Common myeloid progenitor, CD34-positive (primary cell): ENCODE data around the gene MGMT.

Experiments used
- CTCF ChIA-PET: fragments of 350-600 bp; sonication (Branson Sonifier 250); formaldehyde crosslinking; loops from one replicate; lab custom pipeline; 2021; ENCODE audit warnings: antibody characterized with exemption; lab: Charles Lee
- POLR2A ChIA-PET: fragments of 350-600 bp; sonication (Branson Sonifier 250); formaldehyde crosslinking; loops from one replicate; lab custom pipeline; 2021; ENCODE audit warnings: antibody characterized with exemption; lab: Charles Lee
- DNase-seq, 3 donors: peaks; one replicate each; pipeline versions ENCODE4 v3.0.0 to v3.0.0-alpha.2; 2013
- H3K27ac ChIP-seq, 2 experiments: 1 replicate in 1 of 2; 2 replicates in 1 of 2; pipeline ENCODE4 v1.7.0; 2013; ENCODE audit warnings: inconsistent platforms in 2 of 2, low read length in 2 of 2, mild to moderate bottlenecking in 2 of 2, low read depth in 1 of 2, moderate library complexity in 1 of 2; ENCODE audit not compliant: severe bottlenecking in 2 of 2, insufficient read depth in 1 of 2, poor library complexity in 1 of 2
- H3K27me3 ChIP-seq, 5 experiments: replicated peaks in 2 of 5; 1 replicate in 3 of 5; 2 replicates in 2 of 5; pipeline versions ENCODE4 v1.6.1 to v1.7.0; 2013; ENCODE audit warnings: low read length in 4 of 5, mild to moderate bottlenecking in 2 of 5, moderate library complexity in 2 of 5, inconsistent platforms in 1 of 5; ENCODE audit not compliant: insufficient read depth in 5 of 5, control insufficient read depth in 4 of 5
- H3K36me3 ChIP-seq, 4 experiments: 1 replicate in 2 of 4; 2 replicates in 2 of 4; pipeline versions ENCODE4 v1.6.1 to v1.7.0; 2013; ENCODE audit warnings: low read length in 3 of 4, control low read depth in 1 of 4, mild to moderate bottlenecking in 1 of 4; ENCODE audit not compliant: control insufficient read depth in 4 of 4, insufficient read depth in 4 of 4
- H3K4me1 ChIP-seq, 4 experiments: 1 replicate in 3 of 4; 2 replicates in 1 of 4; pipeline versions ENCODE4 v1.6.1 to v1.7.1; 2013; ENCODE audit warnings: low read length in 3 of 4, mild to moderate bottlenecking in 3 of 4, control low read depth in 1 of 4, inconsistent platforms in 1 of 4, moderate library complexity in 1 of 4; ENCODE audit not compliant: control insufficient read depth in 4 of 4, insufficient read depth in 4 of 4; ENCODE audit errors: control extremely low read depth in 1 of 4
- H3K4me3 ChIP-seq, 7 experiments: 1 replicate in 4 of 7; 2 replicates in 3 of 7; pipeline versions ENCODE4 v1.5.1 to v1.7.0; 2013; ENCODE audit warnings: mild to moderate bottlenecking in 7 of 7, low read length in 6 of 7, moderate library complexity in 6 of 7, inconsistent platforms in 2 of 7, low read depth in 2 of 7, control low read depth in 1 of 7; ENCODE audit not compliant: insufficient read depth in 4 of 7, control insufficient read depth in 1 of 7; ENCODE audit errors: extremely low read depth in 1 of 7
- H3K9me3 ChIP-seq, 5 experiments: 1 replicate in 4 of 5; 2 replicates in 1 of 5; pipeline versions ENCODE4 v1.6.1 to v1.7.1; 2013; ENCODE audit warnings: low read length in 4 of 5, mild to moderate bottlenecking in 2 of 5, inconsistent platforms in 1 of 5, low read depth in 1 of 5, moderate library complexity in 1 of 5; ENCODE audit not compliant: control insufficient read depth in 4 of 5, insufficient read depth in 2 of 5; ENCODE audit errors: control extremely low read depth in 1 of 5
- WGBS: methylation state at CpG from one replicate; pipeline ENCODE4 v1.1.5; 2013; ENCODE audit not compliant: insufficient coverage; 5-methylcytosine and 5-hydroxymethylcytosine counted together

The MGMT gene

DNA sequence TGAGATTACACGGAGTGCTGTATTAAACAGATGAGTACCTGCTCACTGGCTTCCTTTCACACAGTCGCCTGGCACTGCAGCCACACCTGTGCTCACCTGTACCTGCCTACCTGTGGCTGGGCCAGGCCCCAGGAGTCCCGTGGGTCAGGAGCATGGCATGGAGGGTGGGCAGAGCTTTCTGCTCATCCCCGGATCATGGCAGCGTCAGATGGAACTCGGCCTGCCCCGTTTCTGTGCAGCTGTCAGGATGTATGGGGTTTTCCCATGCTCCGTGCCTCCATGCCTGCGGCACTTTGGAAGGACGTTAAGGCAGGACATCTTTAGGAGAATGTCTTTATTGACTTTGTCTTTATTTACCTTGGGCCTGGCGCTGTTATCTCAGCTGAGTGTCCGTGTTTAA is 112.2 kb downstream of the MGMT start:
- Histone ChIP-seq H3K4me1 (no peaks in the 10 kb centered on the region), H3K27ac (no peak overlapping the region), H3K36me3 (peaks cover 0 to 7% (median under 1%) of the 10 kb centered on the region in 4 experiments), H3K9me3 (peaks cover 0 to 31% (median 0%) of the 10 kb centered on the region in 5 experiments), H3K27me3 (no peaks in the 10 kb centered on the region), H3K4me3 (no peak overlapping the region)
- ChIA-PET CTCF (no interaction called here), POLR2A (no interaction called here)
- no peak for DNase-seq
- WGBS = 98% methylated on average over 10 of the region's 12 CpGs

DNA sequence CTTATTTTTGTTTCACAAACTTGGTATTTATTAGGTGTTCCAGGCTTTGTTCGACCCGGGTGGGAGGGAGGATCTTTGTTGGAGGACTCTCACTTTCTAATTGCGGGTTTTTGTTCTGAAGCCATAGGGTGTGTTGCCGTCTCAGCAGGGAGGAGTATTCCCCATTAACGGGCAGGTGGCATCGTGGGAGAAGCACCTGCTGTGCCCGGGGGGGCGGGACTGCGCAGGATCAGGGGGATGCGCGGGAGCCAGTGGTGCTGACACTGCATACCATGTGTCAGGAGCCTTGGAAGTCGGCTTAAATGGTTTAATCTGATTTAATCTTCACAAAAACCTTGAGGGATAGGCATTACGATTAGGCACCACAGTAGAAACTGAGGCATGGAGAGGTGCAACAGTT is 113.0 kb downstream of the MGMT start:
- ChIA-PET CTCF (no interaction called here), POLR2A (no interaction called here)
- Histone ChIP-seq H3K27me3 (no peaks in the 10 kb centered on the region), H3K36me3 (peaks cover 0 to 10% (median under 1%) of the 10 kb centered on the region in 4 experiments), H3K27ac (no peak overlapping the region), H3K9me3 (peaks cover 0 to 33% (median under 1%) of the 10 kb centered on the region in 5 experiments), H3K4me3 (no peak overlapping the region), H3K4me1 (no peaks in the 10 kb centered on the region)
- 98% methylated on average over 10 of the region's 13 CpGs for WGBS
- no peak for DNase-seq

GRCh38 chr10:129580901-129581300 is 113.9 kb downstream of the MGMT start:
- CTCF ChIA-PET = no interaction called here
- peak in 2 of 3 donors; percentile 26 to 51 for DNase-seq
- Histone ChIP-seq H3K36me3 (peaks cover 0 to 10% (median under 1%) of the 10 kb centered on the region in 4 experiments), H3K9me3 (peaks cover 0 to 42% (median 2%) of the 10 kb centered on the region in 5 experiments), H3K27me3 (no peaks in the 10 kb centered on the region), H3K27ac (no peak overlapping the region), H3K4me1 (no peaks in the 10 kb centered on the region), H3K4me3 (no peak overlapping the region)
- 100% methylated on average over 7 of the region's 9 CpGs for WGBS
- POLR2A ChIA-PET = no interaction called here

GRCh38 chr10:129581827-129582411 is 114.9 kb downstream of the MGMT start:
- WGBS = 99% methylated on average over 17 of the region's 19 CpGs
- Histone ChIP-seq H3K9me3 (peaks cover 2 to 52% (median 9%) of the 10 kb centered on the region in 5 experiments), H3K4me3 (no peak overlapping the region), H3K4me1 (no peaks in the 10 kb centered on the region), H3K27ac (no peak overlapping the region), H3K27me3 (no peaks in the 10 kb centered on the region), H3K36me3 (peaks cover 0 to 10% (median under 1%) of the 10 kb centered on the region in 4 experiments)
- POLR2A ChIA-PET = interaction anchor here (0.6 kb wide), 1 partner anchor 170 kb away, joined by 3 read pairs; no protein-coding TSS in a partner anchor
- no peak for DNase-seq
- CTCF ChIA-PET = no interaction called here

GRCh38 chr10:129583831-129584230 is 116.8 kb downstream of the MGMT start:
- H3K4me3 ChIP-seq = no peak overlapping the region
- peaks cover under 1 to 15% (median 2%) of the 10 kb centered on the region in 4 experiments for H3K36me3 ChIP-seq
- POLR2A ChIA-PET = no interaction called here
- H3K27me3 ChIP-seq = no peaks in the 10 kb centered on the region
- CTCF ChIA-PET = no interaction called here
- peaks cover 6 to 69% (median 22%) of the 10 kb centered on the region in 5 experiments for H3K9me3 ChIP-seq
- no peak for DNase-seq
- no peak overlapping the region for H3K27ac ChIP-seq
- H3K4me1 ChIP-seq = no peaks in the 10 kb centered on the region
- WGBS = 97% methylated on average over 7 of the region's 8 CpGs

- no CpG with 5 or more reads among the region's 2 CpGs for WGBS
- CTCF ChIA-PET = no interaction called here
- peaks cover 6 to 71% (median 31%) of the 10 kb centered on the region in 5 experiments for H3K9me3 ChIP-seq
Observed at GRCh38 chr10:129586898-129587443, 119.9 kb downstream of the MGMT start.

DNA sequence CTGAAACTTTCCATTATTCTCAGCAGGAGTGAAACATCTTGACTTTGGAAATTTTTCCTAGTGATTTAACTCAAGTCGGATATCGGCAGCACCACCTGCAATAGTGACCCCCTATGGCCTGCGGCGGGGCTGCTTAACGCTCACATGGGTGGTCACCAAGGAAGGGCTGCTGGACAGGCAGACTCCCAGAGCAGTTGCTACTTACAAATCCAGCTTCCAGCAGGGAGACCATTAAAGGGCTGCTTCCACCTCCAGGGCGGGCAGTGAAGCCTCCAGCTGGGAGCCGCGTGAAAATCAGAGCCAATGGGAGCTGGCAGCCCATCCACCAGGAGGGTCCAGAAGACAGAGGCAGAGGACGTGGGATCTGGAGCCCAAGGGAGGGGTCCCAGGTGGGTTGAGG is 122.5 kb downstream of the MGMT start:
- Histone ChIP-seq H3K9me3 (peaks cover 6 to 79% (median 41%) of the 10 kb centered on the region in 5 experiments), H3K27ac (no peak overlapping the region), H3K27me3 (no peaks in the 10 kb centered on the region), H3K36me3 (peaks cover 0 to 26% (median 9%) of the 10 kb centered on the region in 4 experiments), H3K4me3 (no peak overlapping the region), H3K4me1 (no peaks in the 10 kb centered on the region)
- DNase-seq = no peak
- 93% methylated on average over 8 of the region's 9 CpGs for WGBS
- ChIA-PET POLR2A (no interaction called here), CTCF (no interaction called here)

More at GRCh38 chr10:129586898-129587443, 119.9 kb downstream of the MGMT start:
- no peak overlapping the region for H3K4me3 ChIP-seq
- peak; percentile 3 to 52 (median 38) for DNase-seq
- H3K27ac ChIP-seq = no peak overlapping the region
- no peaks in the 10 kb centered on the region for H3K4me1 ChIP-seq
- no peaks in the 10 kb centered on the region for H3K27me3 ChIP-seq
- peaks cover 0 to 24% (median 7%) of the 10 kb centered on the region in 4 experiments for H3K36me3 ChIP-seq
- POLR2A ChIA-PET = no interaction called here
